ENCODE data around the gene ACSM2A.

- TF ChIP-seq CTCF (IDR thresholded peaks at IDR 0.05) (no peak), POLR2A (IDR thresholded peaks at IDR 0.05) (no peak)
These were observed 10.1 kb upstream of the ACSM2A start for GRCh38 chr16:20441191-20441590.
